Gastrocnemius medialis (tissue), 4 donors: Measurements from ENCODE around the gene SLC17A9. TPM values are rescaled to one million over a fixed set of nuclear protein-coding genes. Genes with fewer than 3 reads are reported as not detected.

Experiments used
- ATAC-seq, 2 donors: fragments of 150-250 bp; one replicate each; pipeline ENCODE4 v1.9.1; 2016
- DNase-seq, 2 donors: peaks; one replicate each; pipeline ENCODE4 v3.0.0-alpha.2; 2019
- H3K27ac ChIP-seq, 4 donors: fragments of 200-600 bp; sonication (generic); 1 replicate in 1 of 4; 2 replicates in 3 of 4; pipeline ENCODE4 v1.5.1; 2016 to 2018; ENCODE audit warnings: mild to moderate bottlenecking in 2 of 4, moderate library complexity in 1 of 4
- H3K27me3 ChIP-seq, 3 donors: fragments of 200-600 bp; sonication (generic) in 2 of 3; 1 replicate in 1 of 3; 2 replicates in 2 of 3; pipeline versions ENCODE4 v1.5.1 to v1.6.0; 2016 to 2019; ENCODE audit warnings: mild to moderate bottlenecking in 1 of 3, moderate library complexity in 1 of 3
- H3K36me3 ChIP-seq, 2 donors: fragments of 200-600 bp; sonication (generic) in 1 of 2; one replicate each; pipeline ENCODE4 v1.5.1; 2017 to 2018
- H3K4me1 ChIP-seq, 2 donors: fragments of 200-600 bp; sonication (generic) in 1 of 2; one replicate each; pipeline ENCODE4 v1.5.1; 2016 to 2017; ENCODE audit warnings: mild to moderate bottlenecking in 2 of 2
- H3K4me3 ChIP-seq, 4 donors: fragments of 200-600 bp; sonication (generic) in 3 of 4; 1 replicate in 1 of 4; 2 replicates in 3 of 4; pipeline ENCODE4 v1.5.1; 2016 to 2019; ENCODE audit warnings: mild to moderate bottlenecking in 2 of 4
- H3K9me3 ChIP-seq, 3 donors: fragments of 200-600 bp; sonication (generic) in 2 of 3; 1 replicate in 1 of 3; 2 replicates in 2 of 3; pipeline ENCODE4 v1.5.1; 2016 to 2019
- CTCF ChIP-seq, 5 experiments: fragments of 450-650 bp in 3 of 5; fragments of 200-600 bp in 2 of 5; sonication (generic) in 2 of 5; IDR thresholded peaks in 4 of 5; conservative IDR thresholded peaks in 1 of 5; 1 replicate in 4 of 5; 2 replicates in 1 of 5; pipeline ENCODE4 v1.5.1; 2016 to 2019; ENCODE audit warnings: antibody characterized with exemption in 5 of 5, mild to moderate bottlenecking in 3 of 5, moderate library complexity in 3 of 5
- POLR2A ChIP-seq, 2 donors: fragments of 450-650 bp; IDR thresholded peaks; one replicate each; pipeline ENCODE4 v1.6.1; 2017; ENCODE audit warnings: antibody characterized with exemption in 2 of 2, mild to moderate bottlenecking in 2 of 2, moderate library complexity in 2 of 2
- in situ Hi-C, 4 donors: fragments of 200-750 bp; cut with MboI; loops; one replicate each; pipeline versions ENCODE4 v1.15.0 to v1.8.0; 2017; ENCODE audit warnings: low sequenced_read_pairs in 4 of 4
- intact Hi-C: fragments of 100-400 bp; cut with DNase I; formaldehyde crosslinking; loops from one replicate; pipeline ENCODE4 v1.15.1; 2023; ENCODE audit warnings: low total_unique reads
- total RNA-seq, 4 donors: library from RNA; depleted of rRNA; stranded (reverse); fragments of >200 nt; gene quantifications; one replicate each; pipeline versions ENCODE4 v1.1.0 to v1.2.3, GENCODE V29; 2016

The SLC17A9 gene
- total RNA-seq, 4 donors from 2014 or later: 0.55 to 2.4 (median 1.2) TPM

GRCh38 chr20:62929051-62929538 lies 23.4 kb upstream of the SLC17A9 start:
- no peaks in the 10 kb centered on the region for H3K9me3 ChIP-seq
- intact Hi-C loops: loop anchor here (5.0 kb wide), 1 partner anchor 137 kb away; no protein-coding TSS in a partner anchor
- no peaks in the 10 kb centered on the region for H3K36me3 ChIP-seq
- no peaks in the 10 kb centered on the region for H3K27me3 ChIP-seq
- peaks cover 42 to 46% of the 10 kb centered on the region in 2 donors for H3K4me1 ChIP-seq
- TF ChIP-seq CTCF (IDR thresholded peaks at IDR 0.05 in 4 of 5, conservative IDR thresholded peaks at IDR 0.05 in 1 of 5) (no peak), POLR2A (IDR thresholded peaks at IDR 0.05) (peak in 1 of 2 donors; percentile 9)
- in situ Hi-C loops: no loop called here
- H3K27ac ChIP-seq: peak overlapping the region; percentile 64 to 73 (median 71)
- H3K4me3 ChIP-seq: peak overlapping the region; percentile 26 to 53 (median 42)
- no peak for ATAC-seq
- no peak for DNase-seq

GRCh38 chr20:62931464-62931863 lies 21.0 kb upstream of the SLC17A9 start:
- Histone ChIP-seq H3K9me3 (no peaks in the 10 kb centered on the region), H3K27me3 (no peaks in the 10 kb centered on the region), H3K27ac (no peak overlapping the region), H3K4me3 (no peak overlapping the region), H3K36me3 (no peaks in the 10 kb centered on the region), H3K4me1 (peaks cover 45 to 58% of the 10 kb centered on the region in 2 donors)
- ATAC-seq (no peak), DNase-seq (no peak)
- intact Hi-C loops: no loop called here
- in situ Hi-C loops: no loop called here
- TF ChIP-seq POLR2A (IDR thresholded peaks at IDR 0.05): no peak
- TF ChIP-seq CTCF (IDR thresholded peaks at IDR 0.05 in 4 of 5, conservative IDR thresholded peaks at IDR 0.05 in 1 of 5): no peak

GRCh38 chr20:62933966-62934365 lies 18.5 kb upstream of the SLC17A9 start:
- TF ChIP-seq POLR2A (IDR thresholded peaks at IDR 0.05) (no peak), CTCF (IDR thresholded peaks at IDR 0.05 in 4 of 5, conservative IDR thresholded peaks at IDR 0.05 in 1 of 5) (no peak)
- H3K4me1 ChIP-seq: peaks cover 31 to 42% of the 10 kb centered on the region in 2 donors
- H3K9me3 ChIP-seq: no peaks in the 10 kb centered on the region
- ATAC-seq: no peak
- in situ Hi-C loops: no loop called here
- no peak overlapping the region for H3K4me3 ChIP-seq
- no peaks in the 10 kb centered on the region for H3K36me3 ChIP-seq
- intact Hi-C loops: no loop called here
- H3K27ac ChIP-seq: no peak overlapping the region
- H3K27me3 ChIP-seq: no peaks in the 10 kb centered on the region
- DNase-seq: no peak

GRCh38 chr20:62935204-62935967 lies 17.1 kb upstream of the SLC17A9 start:
- H3K36me3 ChIP-seq: no peaks in the 10 kb centered on the region
- ATAC-seq (no peak), DNase-seq (no peak)
- peaks cover 31 to 42% of the 10 kb centered on the region in 2 donors for H3K4me1 ChIP-seq
- TF ChIP-seq POLR2A (IDR thresholded peaks at IDR 0.05): no peak
- no peak for TF ChIP-seq CTCF (IDR thresholded peaks at IDR 0.05 in 4 of 5, conservative IDR thresholded peaks at IDR 0.05 in 1 of 5)
- no peak overlapping the region for H3K27ac ChIP-seq
- no peaks in the 10 kb centered on the region for H3K9me3 ChIP-seq
- H3K4me3 ChIP-seq: peak overlapping the region in 1 of 4 donors; percentile 92
- in situ Hi-C loops (no loop called here), intact Hi-C loops (loop anchor here (5.0 kb wide), 1 partner anchor 283 kb away; no protein-coding TSS in a partner anchor)
- no peaks in the 10 kb centered on the region for H3K27me3 ChIP-seq
